Islet precursor cell (in vitro differentiated cells): ENCODE data around the gene ZNRF2.
"Not testable (repeated sequence)": the region's sequence is repeated elsewhere in the genome, so short reads cannot be mapped to it uniquely, and the experiment has no call there.

Source experiments
- DNase-seq: peaks from one replicate; pipeline ENCODE4 v3.0.0-alpha.2; 2018

ZNRF2 gene

DNA sequence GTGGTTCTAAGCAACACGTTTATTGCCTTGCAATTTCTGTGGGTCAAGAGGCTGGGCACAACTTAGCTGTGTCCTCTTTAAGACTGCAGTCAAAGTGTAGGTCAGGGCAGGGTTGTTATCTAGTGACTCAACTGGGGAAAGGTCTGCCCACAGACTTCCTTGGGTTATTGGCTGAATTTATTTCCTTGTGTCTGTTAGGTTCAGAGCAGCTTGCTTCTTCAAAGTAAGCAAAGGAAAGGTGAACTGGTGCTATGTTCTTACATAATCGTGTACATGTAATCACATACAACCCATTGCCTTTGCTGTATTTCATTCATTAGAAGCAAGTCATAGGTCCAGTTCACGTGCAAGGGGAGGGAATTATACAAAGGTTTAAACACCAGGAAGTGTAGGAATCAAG lies 5.9 kb downstream of the ZNRF2 start:
- peak; percentile 72 for DNase-seq

DNA sequence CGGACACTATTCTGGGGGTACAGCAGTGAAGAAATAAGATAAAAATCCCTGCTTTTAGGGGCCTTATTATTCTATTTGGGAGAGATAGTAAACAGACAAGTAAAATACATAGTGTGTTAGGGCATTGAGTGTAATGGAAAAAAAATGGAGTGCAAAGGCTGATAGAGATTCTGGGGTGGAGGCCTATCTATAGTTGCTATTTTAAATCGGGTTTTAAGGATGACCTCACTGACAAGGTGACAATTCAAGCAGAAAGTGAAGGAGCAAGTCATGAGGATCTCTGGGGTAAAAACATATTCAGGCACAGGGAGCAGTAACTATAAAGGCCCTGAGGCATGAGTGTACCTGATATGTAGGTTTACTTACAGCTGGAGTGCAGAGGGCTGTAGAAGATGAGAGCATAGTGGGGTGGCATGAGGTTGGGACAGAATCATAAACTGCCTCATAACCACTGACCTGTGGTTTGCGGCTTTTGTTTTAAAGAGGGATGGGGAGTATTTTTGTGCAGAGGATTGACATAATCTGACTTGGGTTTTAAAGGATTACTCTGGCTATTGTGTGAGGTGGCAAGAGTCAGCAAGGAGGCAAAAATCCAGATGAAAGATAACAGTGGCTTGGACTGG lies 8.1 kb downstream of the ZNRF2 start:
- DNase-seq: not testable (repeated sequence)

DNA sequence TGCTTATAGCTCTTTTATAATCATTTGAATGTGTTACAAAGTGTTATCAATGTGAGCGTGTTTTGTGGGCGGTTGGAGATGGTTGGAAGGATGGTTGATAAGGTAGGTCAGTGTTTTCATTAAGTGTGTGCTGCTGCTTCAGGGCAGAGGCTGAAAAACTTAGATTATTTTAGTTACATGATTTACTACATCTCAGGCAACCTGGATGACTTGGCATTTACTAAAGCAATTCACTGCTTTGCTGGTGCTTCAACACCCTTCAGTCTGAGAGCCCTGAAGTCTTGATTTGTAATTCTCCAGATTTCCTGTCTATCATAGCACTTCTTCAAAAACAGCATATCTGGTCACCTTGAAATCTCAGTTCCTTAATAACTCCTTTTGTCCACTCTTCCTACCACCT lies 11.9 kb downstream of the ZNRF2 start:
- DNase-seq: not testable (repeated sequence)

DNA sequence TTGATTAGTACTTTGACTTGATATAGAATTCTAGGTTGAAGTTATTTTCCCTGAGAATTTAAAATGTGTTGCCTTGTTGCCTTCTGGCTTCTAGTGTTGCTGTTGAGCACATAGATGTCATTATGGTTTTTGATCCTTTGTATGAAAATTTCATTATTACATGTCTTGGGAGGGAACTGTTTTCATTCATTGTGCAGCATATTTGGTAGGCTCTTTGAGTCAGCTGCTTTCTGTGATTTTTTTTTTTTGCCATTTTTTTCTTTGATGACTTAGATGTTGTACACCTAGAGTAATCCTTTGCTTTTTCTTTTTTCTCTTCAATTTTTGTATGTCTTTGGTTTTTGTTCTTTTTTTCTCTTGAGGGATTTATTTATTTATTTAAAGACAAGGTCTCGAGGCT lies 13.1 kb downstream of the ZNRF2 start:
- not testable (repeated sequence) for DNase-seq

DNA sequence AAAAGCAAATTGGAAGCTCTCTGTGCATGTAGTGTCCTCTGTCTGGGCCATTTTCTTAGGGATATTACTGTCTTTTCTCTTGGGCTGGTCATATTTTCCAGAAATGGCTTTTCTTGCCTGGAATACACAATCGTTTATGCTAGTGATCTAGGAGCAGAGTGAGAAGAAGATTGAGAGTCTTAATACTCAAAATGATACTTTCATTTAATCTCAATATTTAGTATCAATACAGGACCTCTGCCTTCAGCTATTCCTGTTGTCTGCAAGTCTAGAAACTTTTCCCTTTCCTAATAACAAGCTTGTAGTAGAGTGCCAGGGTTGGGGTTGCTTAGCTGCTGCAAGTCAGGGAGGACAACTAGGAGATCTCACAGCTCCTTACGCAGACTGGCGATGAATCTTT lies 14.0 kb downstream of the ZNRF2 start:
- DNase-seq: not testable (repeated sequence)

DNA sequence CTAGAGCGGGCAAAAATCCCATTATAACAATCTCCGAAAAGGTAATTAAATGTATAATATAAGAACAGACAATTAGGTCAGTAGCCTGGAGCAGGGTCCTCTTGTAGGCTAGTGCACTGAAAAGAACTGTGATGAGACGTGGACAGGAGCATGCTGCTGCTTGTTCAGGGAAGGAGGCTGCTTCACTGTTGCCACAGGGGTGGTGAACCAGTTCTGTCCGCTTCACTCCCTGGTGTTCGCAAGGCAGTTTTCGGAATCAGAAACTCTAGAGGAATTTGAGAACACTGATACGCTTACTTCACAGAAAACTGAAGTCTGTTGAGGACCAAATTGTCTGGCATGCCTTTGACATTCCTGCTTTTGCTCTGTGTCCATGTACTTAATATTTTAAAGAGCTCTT lies 17.4 kb downstream of the ZNRF2 start:
- DNase-seq: peak; percentile 66

DNA sequence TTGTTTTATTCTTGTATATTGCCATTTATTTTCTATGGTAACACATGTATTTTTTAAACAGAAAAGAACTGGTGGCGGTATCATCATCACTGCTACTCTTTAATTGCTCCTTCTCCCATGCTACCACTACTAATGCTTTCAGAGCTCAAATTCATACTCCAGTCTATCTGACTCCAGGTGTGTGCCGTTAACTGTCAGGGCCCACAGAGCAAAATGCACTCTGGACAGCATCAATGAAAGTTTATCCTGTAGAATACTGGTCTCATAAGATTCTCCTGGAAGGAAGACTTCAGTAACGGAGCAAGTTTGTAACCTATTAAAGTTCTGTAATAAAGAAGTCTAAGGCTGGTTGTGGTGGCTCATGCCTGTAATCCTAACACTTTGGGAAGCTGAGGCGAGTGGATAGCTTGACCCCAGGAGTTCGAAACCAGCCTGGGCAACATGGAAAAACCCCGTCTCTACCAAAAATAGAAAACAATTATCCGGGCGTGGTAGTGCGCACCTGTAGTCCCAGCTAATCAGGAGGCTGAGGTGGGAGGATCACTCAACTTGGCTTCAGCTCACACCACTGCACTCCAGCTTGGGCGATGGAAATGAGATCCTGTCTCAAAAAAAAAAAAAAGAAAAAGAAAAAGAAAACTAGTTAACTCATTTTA lies 18.4 kb downstream of the ZNRF2 start:
- DNase-seq: no peak

DNA sequence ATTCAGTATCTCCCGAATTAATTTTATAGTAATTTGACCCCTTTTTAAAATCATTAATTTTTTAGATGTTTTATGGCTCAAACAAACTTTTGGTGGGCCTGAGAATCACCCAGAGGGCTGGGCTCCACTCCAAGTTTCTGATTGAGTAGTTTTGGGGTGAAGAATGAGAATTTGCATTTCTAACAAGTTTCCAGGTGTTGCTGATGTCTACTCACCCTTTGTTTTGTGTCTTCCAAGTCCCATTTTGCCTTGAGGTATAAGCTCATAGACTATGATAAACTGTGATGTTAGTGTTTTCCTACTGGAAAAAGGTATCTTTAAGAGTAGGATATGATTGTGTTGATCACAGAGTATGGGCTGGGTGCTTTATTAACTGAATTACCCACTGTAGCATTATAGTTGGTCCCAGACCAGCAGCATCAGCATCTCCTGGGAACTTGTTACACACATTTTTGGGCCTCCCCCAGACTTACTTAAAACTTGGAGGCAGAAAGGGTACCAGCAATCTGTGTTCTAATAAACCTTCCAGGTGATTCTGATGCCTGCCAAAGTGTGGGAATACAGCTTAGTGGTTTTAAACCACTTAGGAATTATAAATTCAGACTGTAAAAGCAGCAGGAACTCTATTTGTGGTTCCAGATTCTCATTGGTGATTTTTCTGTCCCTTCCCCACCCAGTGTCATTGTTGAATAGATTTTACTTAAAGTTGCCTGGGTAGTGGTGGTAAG lies 19.1 kb downstream of the ZNRF2 start:
- DNase-seq: no peak

DNA sequence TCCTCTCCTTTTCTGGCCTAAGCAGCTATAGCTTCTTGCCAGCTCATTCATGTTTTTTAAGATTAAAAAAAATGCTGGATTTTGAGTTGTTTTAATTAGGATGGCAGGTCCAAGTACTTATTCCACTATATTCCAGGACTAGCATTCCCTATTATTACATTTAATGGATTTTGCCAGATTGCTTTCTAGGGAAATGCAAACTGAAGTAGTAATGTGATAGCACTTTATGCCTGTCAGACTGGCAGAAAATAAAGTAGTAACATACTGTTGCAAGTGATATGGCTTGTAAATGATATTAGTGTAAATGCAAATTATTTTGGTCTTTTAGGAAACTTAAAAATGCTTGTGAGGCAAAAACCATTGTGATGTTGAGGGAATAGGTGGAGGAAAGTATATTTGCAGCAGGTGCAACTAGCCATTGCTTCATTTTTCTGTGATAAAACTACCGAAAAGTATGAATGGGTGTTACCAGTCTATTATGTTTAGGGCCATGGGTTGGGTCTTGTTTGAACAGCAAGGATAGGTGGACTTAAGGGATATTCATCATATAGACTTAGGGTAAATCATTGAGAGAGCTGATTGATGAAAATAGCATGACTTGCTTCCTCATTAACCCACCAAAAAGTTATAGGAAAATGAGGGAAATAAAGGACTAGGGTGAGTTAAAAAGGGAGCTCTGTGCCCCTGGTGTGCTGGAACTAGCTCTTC lies 19.9 kb downstream of the ZNRF2 start:
- DNase-seq: no peak

DNA sequence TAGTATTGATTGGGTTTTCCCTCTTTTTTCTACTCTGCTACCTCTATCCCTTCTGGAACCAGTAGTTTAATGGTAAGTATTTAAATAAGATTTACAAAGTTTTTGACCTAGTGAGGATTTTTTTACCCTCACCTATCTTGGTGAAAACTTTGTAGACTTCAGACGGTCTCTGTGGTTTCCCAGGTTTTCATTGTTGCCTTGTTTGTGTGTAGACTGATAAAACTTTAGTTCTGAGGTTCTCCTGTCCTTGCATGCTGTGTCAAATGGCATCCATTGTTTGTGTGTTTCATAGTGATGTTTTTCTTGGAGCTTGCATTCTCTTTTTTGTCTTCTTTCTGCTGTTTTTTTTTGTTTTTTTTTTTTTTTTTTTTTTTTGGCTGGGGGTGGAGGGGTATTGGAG lies 22.6 kb downstream of the ZNRF2 start:
- DNase-seq: no peak

DNA sequence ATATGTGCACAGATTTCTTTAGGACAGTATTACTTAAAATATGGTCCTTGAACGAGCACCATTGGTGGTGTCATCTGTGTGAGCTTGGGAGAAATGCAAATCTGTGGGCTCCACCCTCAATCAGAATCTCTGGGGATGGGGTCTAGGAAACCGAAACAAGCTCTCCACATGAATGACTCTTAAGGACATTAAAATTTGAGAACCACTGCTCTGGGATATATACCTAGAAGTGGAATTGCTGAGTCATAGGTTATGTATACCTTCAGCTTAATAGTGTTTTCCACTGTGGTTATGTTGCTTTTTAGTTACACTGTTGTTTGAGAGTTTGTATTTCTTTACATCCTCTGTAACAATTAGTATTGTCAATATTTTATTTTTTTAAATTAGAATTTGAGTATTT lies 24.0 kb downstream of the ZNRF2 start:
- no peak for DNase-seq

DNA sequence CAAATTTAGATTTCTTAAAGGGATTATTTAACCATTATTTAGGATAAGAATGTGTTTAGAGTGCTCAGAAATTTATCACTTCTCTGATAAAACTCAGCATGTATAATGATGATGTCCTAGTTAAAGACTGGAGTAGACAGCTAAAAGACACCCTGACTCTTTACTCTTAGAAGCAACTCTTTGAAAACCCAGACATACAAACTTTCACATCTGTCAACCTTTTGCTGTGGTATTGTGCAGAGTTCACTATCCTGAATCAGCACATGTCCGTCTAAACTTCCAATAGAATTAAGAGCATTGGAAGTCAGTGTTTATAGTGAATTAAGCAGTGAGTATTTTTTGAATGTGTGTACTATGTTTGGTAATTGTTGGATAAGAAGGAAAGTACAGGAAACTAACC lies 24.9 kb downstream of the ZNRF2 start:
- DNase-seq: no peak

DNA sequence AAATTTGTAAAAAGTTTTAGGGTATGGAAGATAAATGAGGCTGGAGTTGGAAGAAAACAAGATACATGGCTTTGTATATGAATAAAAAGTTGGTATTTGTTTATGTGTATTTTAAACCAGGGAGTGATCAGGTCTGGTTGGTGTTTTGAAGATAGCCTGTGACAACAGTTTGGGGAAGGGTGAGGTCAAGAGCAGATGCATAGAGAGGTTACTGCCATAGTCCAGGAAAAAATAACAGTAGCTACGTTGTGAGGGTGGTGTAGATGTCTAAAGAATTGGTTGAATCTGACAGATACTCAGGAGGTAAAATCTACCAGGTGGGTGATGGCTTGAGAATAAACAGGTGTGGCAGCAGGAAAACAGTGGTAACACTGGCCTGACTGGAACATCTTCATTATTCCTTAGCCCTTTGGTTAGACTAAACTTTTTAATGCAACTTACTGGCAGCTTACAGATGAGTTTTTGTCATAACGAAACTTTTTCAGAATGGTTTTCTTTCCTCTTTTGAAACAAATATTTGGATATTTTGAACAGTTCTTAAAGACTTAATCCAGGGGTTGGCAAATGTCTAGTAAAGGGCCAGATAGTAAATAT lies 25.5 kb downstream of the ZNRF2 start:
- no peak for DNase-seq

DNA sequence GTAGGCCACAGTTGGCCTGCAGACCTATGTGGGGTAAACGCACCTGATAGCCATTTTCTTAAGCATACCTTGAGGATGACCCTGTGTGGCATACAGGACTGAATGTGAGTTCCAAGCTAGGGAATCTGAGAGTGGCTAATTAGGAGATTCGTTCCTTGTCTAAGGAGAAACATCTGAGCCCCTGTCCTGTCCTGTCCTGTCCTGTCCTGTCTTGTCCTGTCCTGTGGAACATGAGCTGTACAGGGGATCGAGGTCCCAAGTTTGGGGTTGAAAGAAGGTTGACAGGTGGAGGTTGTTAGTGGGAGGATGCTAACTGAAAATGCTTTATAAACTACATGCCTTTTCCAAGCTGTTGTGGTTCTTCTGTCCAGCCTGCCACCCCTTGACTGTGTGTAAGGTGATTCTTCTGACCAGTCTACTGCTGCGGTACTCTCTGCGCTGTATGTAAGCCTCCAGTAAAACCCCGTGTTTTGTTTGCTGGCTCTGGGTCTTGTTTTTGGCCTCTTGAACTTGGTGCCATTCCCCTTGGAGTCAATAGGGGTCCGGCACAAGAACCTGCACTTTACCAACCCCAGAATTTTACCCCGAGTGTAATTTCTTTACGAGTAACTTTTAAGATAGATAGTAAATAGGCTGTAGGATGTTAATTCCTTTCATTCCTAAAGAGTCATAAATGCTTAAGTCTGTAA lies 26.4 kb downstream of the ZNRF2 start:
- DNase-seq: no peak

DNA sequence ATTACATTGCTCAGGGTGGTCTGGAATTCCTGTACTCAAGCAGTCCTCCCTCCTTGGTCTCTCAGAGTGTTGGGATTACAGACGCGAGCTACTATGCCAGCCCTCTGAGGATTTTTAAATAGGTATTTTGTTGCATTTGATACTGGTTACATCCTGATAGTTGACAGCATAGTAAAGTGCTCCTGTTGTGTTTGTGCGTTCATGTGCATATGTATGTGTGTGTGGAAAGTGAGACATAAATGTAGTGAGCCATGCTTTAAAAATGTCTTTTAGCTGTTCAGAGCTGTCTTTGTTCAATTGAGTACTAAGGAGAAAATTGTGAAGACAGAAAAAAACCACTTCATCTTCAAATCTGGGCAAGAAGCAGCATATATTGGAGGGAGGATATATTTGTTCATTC lies 27.8 kb downstream of the ZNRF2 start:
- no peak for DNase-seq

DNA sequence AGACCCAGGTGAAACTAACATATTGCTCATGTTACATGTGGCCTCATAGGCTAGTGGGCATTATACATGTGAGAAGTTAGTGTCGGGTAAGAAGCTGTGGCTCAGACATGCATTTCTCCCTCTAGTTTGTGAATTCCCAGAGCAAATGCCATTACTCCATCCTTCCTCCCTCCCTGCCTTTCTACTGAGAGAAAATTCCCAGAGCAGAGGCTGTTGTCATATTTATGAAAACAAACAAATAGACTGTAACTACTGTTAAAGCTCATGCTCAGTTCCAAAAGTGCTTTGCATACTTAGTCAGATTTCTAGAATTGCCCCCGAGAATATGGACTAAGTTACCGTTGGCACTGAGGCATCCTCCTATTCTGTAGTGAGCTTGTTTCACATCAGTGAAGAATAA lies 29.0 kb downstream of the ZNRF2 start:
- DNase-seq: no peak

DNA sequence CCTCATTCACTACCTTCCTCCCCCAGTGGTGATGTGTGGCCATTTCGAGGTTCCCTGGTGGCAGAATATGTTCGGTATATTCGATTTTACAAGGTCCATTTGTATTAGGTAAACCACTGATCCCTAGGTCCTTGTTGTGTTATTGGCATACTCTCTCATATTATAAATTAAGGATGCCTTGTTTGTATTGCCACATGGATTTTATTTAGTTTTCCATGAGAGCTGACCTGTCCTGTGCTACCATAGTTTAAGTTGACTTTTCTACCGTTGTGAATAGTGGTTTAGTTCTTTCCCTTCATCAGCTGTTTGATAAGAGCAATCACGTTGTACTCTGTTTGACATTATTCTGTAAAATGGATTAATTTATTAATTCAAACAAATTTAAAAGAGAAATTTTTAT lies 29.4 kb downstream of the ZNRF2 start:
- no peak for DNase-seq

DNA sequence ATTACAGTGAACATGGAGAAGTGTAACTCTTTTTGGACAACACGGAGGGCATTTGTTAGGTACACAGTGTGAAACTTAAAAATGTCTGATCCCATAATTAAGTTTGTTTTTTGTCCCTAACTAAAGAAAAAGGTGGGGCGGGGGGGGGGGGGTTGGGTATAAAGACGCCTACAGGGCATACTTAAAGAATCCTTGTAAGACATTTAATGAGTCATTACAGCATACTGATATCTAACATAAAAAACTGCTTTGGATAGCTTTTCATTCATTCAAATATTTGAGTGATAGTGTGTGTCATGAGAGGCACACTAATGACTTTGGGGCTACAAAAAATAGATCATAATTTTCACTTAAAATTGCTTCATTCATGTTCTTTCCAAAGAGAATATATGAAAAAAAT lies 31.2 kb downstream of the ZNRF2 start:
- no peak for DNase-seq

DNA sequence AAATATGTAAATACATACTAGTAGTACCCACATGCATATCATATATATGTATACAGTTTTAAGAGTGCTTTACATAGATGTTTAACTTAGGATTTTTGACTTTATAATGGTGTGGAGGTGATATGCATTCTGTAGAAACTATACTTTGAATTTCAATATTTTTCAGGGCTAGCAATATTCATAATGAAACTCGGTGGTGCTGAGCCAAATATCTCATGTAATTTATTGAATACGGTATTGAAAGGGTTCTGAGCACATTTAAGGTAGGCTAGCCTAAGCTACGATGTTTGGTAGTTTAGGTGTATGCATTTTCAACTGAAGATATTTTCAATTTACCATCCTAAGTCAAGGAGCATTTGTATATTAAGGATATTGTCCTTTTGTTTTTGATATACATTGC lies 36.0 kb downstream of the ZNRF2 start:
- DNase-seq: no peak

DNA sequence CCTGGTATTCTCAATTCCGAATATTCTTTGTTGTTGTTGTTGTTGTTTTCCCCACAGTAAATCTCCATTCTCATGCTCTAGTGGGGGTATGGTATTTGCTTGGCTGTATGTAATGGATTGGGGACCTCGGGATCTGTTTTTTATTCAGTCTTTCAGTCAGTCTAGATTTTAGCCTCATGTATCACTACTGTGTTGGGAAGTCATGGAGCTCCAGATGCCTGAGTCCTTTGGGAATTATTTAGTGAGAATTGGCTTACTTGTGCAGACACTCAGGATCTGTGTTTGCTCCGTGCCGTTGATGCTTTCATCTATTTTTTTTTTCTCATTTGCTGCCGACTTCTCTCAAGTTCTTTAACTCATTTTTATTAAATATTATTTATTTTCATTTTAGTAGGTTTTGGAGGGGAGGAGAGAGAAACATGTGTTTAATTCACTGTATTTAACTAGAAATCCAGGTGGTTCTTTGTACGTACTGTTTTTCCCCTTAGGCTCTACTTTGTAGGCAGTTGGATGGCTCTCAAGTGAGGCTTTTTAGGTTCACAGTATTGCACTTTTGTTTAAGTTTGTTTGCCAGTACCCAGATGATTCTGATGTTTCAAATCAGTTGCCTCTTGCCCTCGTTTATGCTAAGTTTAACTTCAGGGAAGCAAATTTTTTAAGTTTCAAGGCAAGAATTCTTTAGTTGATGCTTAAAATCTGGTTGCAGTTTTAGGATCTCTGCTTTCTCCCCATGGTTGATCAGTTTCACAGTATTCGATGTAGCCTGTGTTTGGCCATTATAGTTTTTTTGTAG lies 36.9 kb downstream of the ZNRF2 start:
- no peak for DNase-seq

DNA sequence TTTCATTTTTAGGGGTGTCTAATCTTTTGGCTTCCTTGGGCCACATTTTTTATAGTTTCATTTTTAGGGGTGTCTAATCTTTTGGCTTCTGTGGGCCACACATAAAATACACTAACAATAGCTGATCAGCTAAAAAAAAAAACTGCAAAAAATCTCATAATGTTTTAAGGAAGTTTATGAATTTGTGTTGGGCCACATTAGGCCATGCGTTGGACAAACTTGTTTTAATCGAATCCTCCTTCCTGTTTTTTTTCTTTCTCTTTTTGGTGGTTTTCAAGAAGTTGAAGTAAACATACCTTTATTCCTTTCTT lies 37.4 kb downstream of the ZNRF2 start:
- DNase-seq: no peak
